GM18867 (cell line): ENCODE results near the gene TMSB15C.

Source experiments
- ATAC-seq: cut with Tn5 transposase; IDR thresholded peaks from one replicate; pipeline ENCODE4 v1.9.1; 2021; ENCODE audit warnings: mild to moderate bottlenecking, moderate library complexity; ENCODE audit not compliant: unreplicated experiment

The TMSB15C gene

GRCh38 chrX:104047171-104047570 lies 28.9 kb downstream of the TMSB15C start:
- ATAC-seq, result no peak

GRCh38 chrX:104045642-104046041 lies 30.4 kb downstream of the TMSB15C start:
- no peak for ATAC-seq

GRCh38 chrX:104041003-104041402 lies 35.0 kb downstream of the TMSB15C start:
- no peak for ATAC-seq

GRCh38 chrX:104039689-104040505 lies 36.1 kb downstream of the TMSB15C start, which contains the start of gene H2BW2:
Gene H2BW2 (plus strand): TSS chrX:104039956. CDS start chrX:104039995, 39 bp downstream.
- ATAC-seq, result no peak
